ENCODE measurements around the gene KCTD19.

The KCTD19 gene

GRCh38 chr16:67312719-67313118, 13.8 kb downstream of the KCTD19 start:
- no peak for DNase-seq

- DNase-seq = peak; percentile 83
Measured at GRCh38 chr16:67311607-67312488, 14.7 kb downstream of the KCTD19 start.

GRCh38 chr16:67310561-67310960, 16.0 kb downstream of the KCTD19 start:
- no peak for DNase-seq

GRCh38 chr16:67305216-67306071, 21.1 kb downstream of the KCTD19 start:
- DNase-seq = no peak

GRCh38 chr16:67304020-67304419, 22.5 kb downstream of the KCTD19 start:
- DNase-seq = no peak

- no peak for DNase-seq
Measured at GRCh38 chr16:67302970-67303369, 23.6 kb downstream of the KCTD19 start.

GRCh38 chr16:67302076-67302475, 24.5 kb downstream of the KCTD19 start:
- no peak for DNase-seq

GRCh38 chr16:67301080-67301782, 25.3 kb downstream of the KCTD19 start:
- no peak for DNase-seq

- DNase-seq = no peak
Measured at GRCh38 chr16:67299269-67299668, 27.3 kb downstream of the KCTD19 start.

GRCh38 chr16:67298277-67298676, 28.3 kb downstream of the KCTD19 start:
- DNase-seq = no peak

- no peak for DNase-seq
Measured at GRCh38 chr16:67296420-67296819, 30.1 kb downstream of the KCTD19 start.

GRCh38 chr16:67294938-67295361, 31.6 kb downstream of the KCTD19 start:
- DNase-seq = no peak

GRCh38 chr16:67294171-67294757, 32.3 kb downstream of the KCTD19 start:
- DNase-seq = no peak

GRCh38 chr16:67291461-67291860, 35.1 kb downstream of the KCTD19 start:
- no peak for DNase-seq

- DNase-seq = no peak
Measured at GRCh38 chr16:67287960-67288359, 38.6 kb downstream of the KCTD19 start.

GRCh38 chr16:67286441-67287235, 39.9 kb downstream of the KCTD19 start:
- DNase-seq = no peak

GRCh38 chr16:67284699-67285646, 41.6 kb downstream of the KCTD19 start:
- DNase-seq = peak; percentile 98

GRCh38 chr16:67283826-67284555, 42.5 kb downstream of the KCTD19 start:
- DNase-seq = no peak

- no peak for DNase-seq
Measured at GRCh38 chr16:67283039-67283825, 43.3 kb downstream of the KCTD19 start.
